Nephron progenitor cell (in vitro differentiated cells): Measurements from ENCODE around the gene PTCH2.

ENCODE experiments used
- DNase-seq: peaks from one replicate; pipeline ENCODE4 v3.0.0; 2021
- H3K27ac Mint-ChIP-seq: 2 replicates; pipeline ENCODE4 v1.8.0; 2021; ENCODE audit warnings: mild to moderate bottlenecking, moderate library complexity, mixed read lengths
- H3K27me3 Mint-ChIP-seq: 2 replicates; pipeline ENCODE4 v1.8.0; 2021; ENCODE audit warnings: mild to moderate bottlenecking, low read depth, mixed read lengths; ENCODE audit not compliant: poor library complexity
- H3K36me3 Mint-ChIP-seq: 2 replicates; pipeline ENCODE4 v1.8.0; 2021; ENCODE audit warnings: low read depth, mixed read lengths
- H3K4me1 Mint-ChIP-seq: 2 replicates; pipeline ENCODE4 v1.8.0; 2021; ENCODE audit warnings: mixed read lengths
- H3K4me3 Mint-ChIP-seq: 2 replicates; pipeline ENCODE4 v1.8.0; 2021; ENCODE audit warnings: mild to moderate bottlenecking, moderate library complexity, mixed read lengths
- H3K9me3 Mint-ChIP-seq: 2 replicates; pipeline ENCODE4 v1.8.0; 2021; ENCODE audit warnings: mild to moderate bottlenecking, moderate library complexity, mixed read lengths
- TF ChIP-seq, protein P1 (sequence below): fragments of 200-600 bp; sonication (generic); IDR thresholded peaks from 2 replicates; pipeline ENCODE4 v1.5.0; 2021; ENCODE audit warnings: antibody characterized with exemption

PTCH2 gene

DNA sequence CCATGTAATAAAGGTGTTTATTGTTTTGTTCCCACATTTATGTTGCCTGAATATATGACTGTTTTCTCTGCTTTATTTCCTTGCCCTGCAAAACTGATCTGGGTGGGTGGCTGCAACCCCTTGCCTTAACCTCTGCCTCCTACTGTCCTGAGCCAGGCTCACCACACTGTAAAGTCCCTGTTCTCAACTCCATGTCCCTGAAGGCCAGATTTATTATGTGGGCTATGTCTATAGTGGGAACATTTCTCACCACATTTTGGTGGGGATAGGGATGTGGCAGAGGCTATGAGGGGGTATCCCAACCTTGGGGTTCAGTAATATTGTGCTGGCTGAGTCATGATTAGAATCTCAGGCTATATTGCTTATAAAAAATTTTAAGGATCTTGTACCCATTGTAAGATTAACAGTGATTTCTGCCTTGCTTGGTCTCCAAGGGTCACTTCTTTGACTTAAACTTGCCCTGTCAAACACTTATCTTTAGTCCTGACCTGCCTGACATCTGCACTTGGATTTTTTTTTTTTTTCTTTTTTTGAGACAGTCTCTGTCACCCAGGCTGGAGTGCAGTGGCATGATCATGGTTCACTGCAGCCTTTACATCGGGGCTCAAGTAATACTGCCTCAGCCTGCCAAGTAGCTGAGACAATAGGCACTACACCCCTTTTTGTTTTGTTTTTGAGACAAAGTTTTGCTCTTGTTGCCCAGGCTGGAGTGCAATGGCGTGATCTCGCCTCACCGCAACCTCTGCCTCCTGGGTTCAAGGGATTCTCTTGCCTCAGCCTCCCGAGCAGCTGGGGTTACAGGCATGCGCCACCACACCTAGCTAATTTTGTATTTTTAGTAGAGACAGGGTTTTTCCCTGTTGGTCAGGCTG is 64.1 kb downstream of the PTCH2 start:
- H3K27me3 Mint-ChIP-seq, result peaks cover 9% of the 10 kb centered on the region
- peaks cover 60% of the 10 kb centered on the region for H3K36me3 Mint-ChIP-seq
- H3K9me3 Mint-ChIP-seq, result no peaks in the 10 kb centered on the region
- peak overlapping the region; percentile 90 for H3K27ac Mint-ChIP-seq
- no peak overlapping the region for H3K4me3 Mint-ChIP-seq
- TF ChIP-seq, protein P1, sequence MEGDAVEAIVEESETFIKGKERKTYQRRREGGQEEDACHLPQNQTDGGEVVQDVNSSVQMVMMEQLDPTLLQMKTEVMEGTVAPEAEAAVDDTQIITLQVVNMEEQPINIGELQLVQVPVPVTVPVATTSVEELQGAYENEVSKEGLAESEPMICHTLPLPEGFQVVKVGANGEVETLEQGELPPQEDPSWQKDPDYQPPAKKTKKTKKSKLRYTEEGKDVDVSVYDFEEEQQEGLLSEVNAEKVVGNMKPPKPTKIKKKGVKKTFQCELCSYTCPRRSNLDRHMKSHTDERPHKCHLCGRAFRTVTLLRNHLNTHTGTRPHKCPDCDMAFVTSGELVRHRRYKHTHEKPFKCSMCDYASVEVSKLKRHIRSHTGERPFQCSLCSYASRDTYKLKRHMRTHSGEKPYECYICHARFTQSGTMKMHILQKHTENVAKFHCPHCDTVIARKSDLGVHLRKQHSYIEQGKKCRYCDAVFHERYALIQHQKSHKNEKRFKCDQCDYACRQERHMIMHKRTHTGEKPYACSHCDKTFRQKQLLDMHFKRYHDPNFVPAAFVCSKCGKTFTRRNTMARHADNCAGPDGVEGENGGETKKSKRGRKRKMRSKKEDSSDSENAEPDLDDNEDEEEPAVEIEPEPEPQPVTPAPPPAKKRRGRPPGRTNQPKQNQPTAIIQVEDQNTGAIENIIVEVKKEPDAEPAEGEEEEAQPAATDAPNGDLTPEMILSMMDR, result no peak
- H3K4me1 Mint-ChIP-seq, result peaks cover 48% of the 10 kb centered on the region
- no peak for DNase-seq

DNA sequence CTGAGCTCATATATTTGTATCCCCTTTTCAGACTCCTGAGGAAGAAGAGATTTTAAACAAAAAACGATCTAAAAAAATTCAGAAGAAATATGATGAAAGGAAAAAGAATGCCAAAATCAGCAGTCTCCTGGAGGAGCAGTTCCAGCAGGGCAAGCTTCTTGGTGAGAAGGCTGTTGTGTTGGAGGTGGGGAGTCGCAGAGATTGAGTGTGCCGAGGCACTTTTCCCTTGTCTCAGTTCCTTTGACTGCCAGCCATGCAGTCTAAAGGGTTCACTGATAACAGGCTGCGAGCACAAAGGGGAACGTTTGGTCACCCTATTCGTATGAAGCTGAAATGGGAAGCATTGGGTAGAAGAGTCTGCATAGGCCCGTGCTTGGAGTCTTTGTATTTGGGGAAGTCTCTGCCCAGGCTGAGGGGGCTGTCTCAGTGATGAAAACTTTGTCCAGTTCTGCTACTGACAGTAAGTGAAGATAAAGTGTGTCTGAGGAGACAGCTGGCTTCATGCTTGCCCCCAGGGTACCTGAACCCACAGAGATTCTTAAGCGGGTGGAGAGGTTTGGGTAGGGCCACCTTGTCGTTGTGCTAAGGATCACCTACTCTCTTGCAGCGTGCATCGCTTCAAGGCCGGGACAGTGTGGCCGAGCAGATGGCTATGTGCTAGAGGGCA is 65.0 kb downstream of the PTCH2 start:
- Mint-ChIP-seq H3K27ac (peak overlapping the region; percentile 90), H3K27me3 (peaks cover 10% of the 10 kb centered on the region), H3K9me3 (no peaks in the 10 kb centered on the region), H3K4me3 (peak overlapping the region; percentile 89), H3K36me3 (peaks cover 56% of the 10 kb centered on the region), H3K4me1 (peaks cover 44% of the 10 kb centered on the region)
- DNase-seq, result no peak
- TF ChIP-seq, protein P1, result no peak

DNA sequence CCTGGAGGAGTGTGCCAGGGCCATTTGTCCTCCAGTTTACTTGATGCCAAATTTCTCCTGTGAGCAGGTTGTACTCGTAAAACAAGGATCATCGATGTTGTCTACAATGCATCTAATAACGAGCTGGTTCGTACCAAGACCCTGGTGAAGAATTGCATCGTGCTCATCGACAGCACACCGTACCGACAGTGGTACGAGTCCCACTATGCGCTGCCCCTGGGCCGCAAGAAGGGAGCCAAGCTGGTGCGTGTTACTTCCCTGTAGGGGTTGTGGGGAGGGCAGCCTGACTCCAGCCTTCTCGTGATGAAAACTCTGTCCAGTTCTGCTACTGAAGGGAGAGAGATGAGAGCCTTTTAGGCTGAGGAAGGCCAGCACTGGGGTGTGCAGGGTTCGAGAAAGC is 65.5 kb downstream of the PTCH2 start:
- peaks cover 10% of the 10 kb centered on the region for H3K27me3 Mint-ChIP-seq
- H3K4me1 Mint-ChIP-seq, result peaks cover 47% of the 10 kb centered on the region
- no peaks in the 10 kb centered on the region for H3K9me3 Mint-ChIP-seq
- TF ChIP-seq, protein P1, result no peak
- no peak for DNase-seq
- peak overlapping the region; percentile 89 for H3K4me3 Mint-ChIP-seq
- peaks cover 56% of the 10 kb centered on the region for H3K36me3 Mint-ChIP-seq
- H3K27ac Mint-ChIP-seq, result peak overlapping the region; percentile 90

DNA sequence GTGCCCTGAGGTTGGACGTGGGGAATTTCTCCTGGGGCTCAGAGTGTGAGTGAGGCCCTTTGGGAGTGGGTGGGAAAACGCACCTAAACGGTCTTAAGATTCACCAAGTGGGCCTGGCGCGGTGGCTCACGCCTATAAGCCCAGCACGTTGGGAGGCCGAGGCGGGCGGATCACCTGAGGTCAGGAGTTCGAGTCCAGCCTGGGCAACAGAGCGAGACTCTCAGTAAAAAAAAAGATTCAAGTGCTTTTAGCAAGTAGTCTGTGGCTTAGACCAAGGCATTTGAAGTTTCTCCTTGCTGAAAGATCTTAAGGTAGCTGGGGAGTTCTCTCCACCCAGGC is 66.4 kb downstream of the PTCH2 start:
- TF ChIP-seq, protein P1, result no peak
- Mint-ChIP-seq H3K4me3 (peak overlapping the region; percentile 89), H3K36me3 (peaks cover 51% of the 10 kb centered on the region), H3K27me3 (peaks cover 10% of the 10 kb centered on the region), H3K4me1 (peaks cover 47% of the 10 kb centered on the region), H3K9me3 (no peaks in the 10 kb centered on the region), H3K27ac (peak overlapping the region; percentile 99)
- no peak for DNase-seq

DNA sequence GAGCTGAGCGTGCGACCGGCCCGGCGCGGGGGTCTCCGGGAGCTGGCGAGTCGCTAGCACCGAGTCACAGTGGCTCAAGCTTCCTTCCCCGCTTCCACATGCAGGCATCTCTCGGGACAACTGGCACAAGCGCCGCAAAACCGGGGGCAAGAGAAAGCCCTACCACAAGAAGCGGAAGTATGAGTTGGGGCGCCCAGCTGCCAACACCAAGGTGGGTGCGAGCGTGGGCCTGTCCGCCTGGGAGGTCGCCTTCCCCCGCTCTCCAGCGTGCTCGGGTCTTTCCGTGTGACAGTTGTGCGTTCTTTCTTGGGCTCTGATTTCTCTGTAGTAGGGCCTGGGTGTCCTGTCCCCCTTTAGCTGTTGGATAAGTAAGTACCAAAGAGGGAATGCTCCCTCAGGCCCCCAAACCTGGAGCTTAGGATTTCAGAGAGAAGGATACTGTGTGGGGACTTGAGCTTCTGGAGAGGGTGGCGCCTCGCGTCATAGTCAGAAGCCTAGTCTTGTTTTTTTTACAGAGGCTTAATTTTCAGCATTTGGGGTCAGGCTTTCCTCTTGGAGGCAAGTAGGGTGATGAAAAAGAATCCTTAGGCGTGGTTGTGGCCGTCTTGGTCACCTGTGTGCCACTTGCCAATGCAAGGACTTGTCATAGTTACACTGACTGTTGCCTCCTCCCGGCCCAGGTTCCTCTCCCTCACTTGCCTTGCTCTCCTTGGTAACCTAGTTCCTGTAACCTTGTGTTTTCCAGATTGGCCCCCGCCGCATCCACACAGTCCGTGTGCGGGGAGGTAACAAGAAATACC is 66.9 kb downstream of the PTCH2 start:
- DNase-seq, result no peak
- TF ChIP-seq, protein P1, result no peak
- peak overlapping the region; percentile 89 for H3K4me3 Mint-ChIP-seq
- no peaks in the 10 kb centered on the region for H3K9me3 Mint-ChIP-seq
- peaks cover 45% of the 10 kb centered on the region for H3K36me3 Mint-ChIP-seq
- peaks cover 10% of the 10 kb centered on the region for H3K27me3 Mint-ChIP-seq
- H3K27ac Mint-ChIP-seq, result peak overlapping the region; percentile 99
- H3K4me1 Mint-ChIP-seq, result peaks cover 47% of the 10 kb centered on the region
